ENCODE data around the gene ACP7. TPM values are rescaled to one million over a fixed set of nuclear protein-coding genes. Genes with fewer than 3 reads are reported as not detected.

Gene ACP7
- total RNA-seq, 4 donors from 2014 or later = not detected

DNA sequence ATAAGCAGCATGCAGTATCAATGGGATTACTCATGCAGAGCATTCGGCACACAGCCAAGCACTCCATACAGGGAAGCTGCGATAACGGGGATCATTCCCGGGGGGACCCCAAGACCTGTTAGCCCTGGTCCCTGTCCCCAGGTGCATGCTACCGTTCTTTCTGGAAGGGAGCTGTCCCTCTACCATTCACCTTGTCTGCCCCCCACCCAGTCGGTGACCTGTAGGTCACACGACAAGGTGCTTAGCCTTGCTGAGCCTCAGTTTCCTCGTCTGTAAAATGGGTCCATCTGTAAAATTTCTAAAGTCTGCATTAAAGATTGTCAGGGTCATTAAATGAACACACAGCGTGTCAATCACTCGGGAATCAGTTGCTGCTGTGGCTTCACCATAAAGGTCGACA lies 6.8 kb upstream of the ACP7 start:
- TF ChIP-seq, protein P1, sequence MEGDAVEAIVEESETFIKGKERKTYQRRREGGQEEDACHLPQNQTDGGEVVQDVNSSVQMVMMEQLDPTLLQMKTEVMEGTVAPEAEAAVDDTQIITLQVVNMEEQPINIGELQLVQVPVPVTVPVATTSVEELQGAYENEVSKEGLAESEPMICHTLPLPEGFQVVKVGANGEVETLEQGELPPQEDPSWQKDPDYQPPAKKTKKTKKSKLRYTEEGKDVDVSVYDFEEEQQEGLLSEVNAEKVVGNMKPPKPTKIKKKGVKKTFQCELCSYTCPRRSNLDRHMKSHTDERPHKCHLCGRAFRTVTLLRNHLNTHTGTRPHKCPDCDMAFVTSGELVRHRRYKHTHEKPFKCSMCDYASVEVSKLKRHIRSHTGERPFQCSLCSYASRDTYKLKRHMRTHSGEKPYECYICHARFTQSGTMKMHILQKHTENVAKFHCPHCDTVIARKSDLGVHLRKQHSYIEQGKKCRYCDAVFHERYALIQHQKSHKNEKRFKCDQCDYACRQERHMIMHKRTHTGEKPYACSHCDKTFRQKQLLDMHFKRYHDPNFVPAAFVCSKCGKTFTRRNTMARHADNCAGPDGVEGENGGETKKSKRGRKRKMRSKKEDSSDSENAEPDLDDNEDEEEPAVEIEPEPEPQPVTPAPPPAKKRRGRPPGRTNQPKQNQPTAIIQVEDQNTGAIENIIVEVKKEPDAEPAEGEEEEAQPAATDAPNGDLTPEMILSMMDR (IDR thresholded peaks at IDR 0.05) = no peak
- DNase-seq (ENCODE audit: low spot score) (no peak), ATAC-seq (ENCODE audit: low FRiP score) (no peak)

DNA sequence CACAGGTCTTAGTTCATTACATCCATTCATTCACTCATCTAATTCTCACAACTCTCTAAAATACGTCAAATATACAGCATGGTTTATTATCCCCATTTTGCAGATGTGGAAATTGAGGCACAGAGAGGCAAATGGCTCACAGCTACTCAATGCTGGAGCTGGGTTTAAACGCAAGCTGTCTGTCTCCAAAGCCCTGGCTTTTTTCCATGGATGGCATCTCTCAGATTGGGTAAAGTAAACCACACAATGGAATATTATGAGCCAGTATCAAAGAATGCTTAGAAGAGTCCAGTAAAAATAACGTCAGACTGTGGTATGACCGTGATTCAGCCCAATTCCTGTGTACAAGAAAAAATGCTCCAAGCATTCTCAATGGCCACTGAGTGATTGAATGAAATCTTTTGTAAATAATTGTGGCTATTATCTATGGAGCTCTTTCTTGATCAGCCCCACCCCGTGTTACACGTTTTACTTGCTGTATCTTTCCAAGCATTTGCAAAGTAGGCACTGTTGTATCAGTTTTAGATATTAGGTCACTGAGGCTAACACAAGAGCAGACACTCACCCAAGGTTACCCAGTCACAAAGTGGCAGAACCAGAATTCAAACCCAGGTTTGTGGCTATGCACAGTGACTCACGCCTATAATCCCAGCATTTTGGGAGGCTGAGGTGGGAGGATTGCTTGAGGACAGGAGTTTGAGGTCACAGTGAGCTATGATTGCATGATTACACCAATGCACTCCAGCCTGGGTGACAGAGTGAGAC lies 5.5 kb upstream of the ACP7 start:
- ATAC-seq (ENCODE audit: low FRiP score) (no peak), DNase-seq (ENCODE audit: low spot score) (no peak)
- TF ChIP-seq, protein P1 (IDR thresholded peaks at IDR 0.05) = no peak

GRCh38 chr19:39080431-39080830 lies 3.7 kb upstream of the ACP7 start:
- ATAC-seq (ENCODE audit: low FRiP score) (no peak), DNase-seq (ENCODE audit: low spot score) (no peak)
- TF ChIP-seq, protein P1 (IDR thresholded peaks at IDR 0.05) = no peak

DNA sequence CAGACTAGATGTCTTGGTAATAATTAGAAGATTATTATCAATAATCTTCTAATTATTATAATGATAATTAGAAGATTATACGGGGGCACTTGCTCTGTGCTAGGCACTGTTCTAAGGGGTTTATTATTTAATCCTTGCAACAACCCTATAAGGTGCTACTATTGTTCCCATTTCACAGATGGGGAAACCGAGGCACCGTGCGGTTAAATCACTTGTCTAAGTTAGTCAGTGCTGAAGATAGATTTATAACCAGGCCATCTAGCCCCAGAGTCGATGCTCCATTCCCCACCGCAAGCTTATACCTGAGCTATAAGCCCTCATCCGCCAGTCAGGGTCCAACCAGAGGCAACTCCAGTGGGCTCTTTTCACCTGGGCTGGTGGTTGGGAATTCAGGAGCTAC lies 2.0 kb upstream of the ACP7 start:
- DNase-seq (ENCODE audit: low spot score) (no peak), ATAC-seq (ENCODE audit: low FRiP score) (no peak)
- TF ChIP-seq, protein P1 (IDR thresholded peaks at IDR 0.05) = no peak

DNA sequence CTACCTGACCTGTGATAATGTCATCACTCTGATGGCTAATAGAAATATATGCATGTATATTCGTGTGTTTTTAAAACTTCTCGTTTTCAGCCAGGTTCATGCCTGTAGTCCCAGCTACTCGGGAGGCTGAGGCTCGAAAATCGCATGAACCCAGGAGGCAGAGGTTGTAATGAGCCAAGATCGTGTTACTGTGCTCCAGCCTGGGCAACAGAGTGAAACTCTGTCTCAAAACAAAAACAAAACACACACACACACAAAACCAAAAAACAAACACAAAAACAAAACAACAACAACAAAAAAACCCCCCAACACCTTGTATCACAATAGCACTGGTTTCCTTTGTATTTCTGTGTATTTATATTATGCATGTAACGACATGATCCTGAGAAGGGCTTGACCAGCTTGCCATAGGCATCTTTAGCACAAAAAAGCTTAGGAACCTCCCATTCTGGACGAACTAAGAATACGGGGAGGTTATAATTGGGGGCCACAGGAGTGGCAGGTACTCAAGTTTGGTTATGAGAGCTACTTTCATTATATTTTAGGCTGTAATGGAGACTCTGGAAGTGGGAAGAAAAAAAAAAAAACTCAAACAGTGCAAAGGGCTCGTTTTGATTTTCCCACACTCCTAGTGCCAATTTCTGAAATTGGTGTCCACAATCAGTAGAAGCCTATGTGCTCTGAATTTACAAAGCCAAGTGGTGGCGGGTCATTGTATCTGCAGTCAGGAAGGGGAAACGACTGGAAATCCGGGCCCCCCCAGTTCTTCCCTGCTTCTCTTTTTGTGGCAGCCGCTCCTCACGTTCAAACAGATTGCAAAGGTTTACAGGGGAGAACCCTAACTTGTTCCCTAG lies 1.2 kb upstream of the ACP7 start:
- ATAC-seq (ENCODE audit: low FRiP score) (no peak), DNase-seq (ENCODE audit: low spot score) (no peak)
- TF ChIP-seq, protein P1 (IDR thresholded peaks at IDR 0.05) = no peak

- DNase-seq (ENCODE audit: low spot score) (no peak), ATAC-seq (ENCODE audit: low FRiP score) (no peak)
- TF ChIP-seq, protein P1 (IDR thresholded peaks at IDR 0.05) = no peak
Measured at GRCh38 chr19:39083599-39083982, 577 bp upstream of the ACP7 start.
